PC-3 (cell line): ENCODE results near the gene RAD50. TPM values are rescaled to one million over a fixed set of nuclear protein-coding genes. Genes with fewer than 3 reads are reported as not detected.

Experiments used
- ATAC-seq: fragments of 200-7000 bp; cut with Tn5 transposase; 2 replicates; pipeline ENCODE4 v1.9.1; 2020; ENCODE audit warnings: mild to moderate bottlenecking, moderate library complexity
- BruUV-seq: library from RNA; stranded (reverse); fragments of 400-500 nt; replicated peaks from 2 replicates; lab custom pipeline; 2021; lab: Mats Ljungman, UMichigan
- CTCF ChIA-PET: fragments of 300-600 bp; sonication (Branson Sonifier 250); formaldehyde crosslinking; loops from one replicate; lab custom pipeline; 2022; ENCODE audit warnings: antibody characterized with exemption; lab: Charles Lee
- POLR2A ChIA-PET: fragments of 300-600 bp; sonication (Branson Sonifier 250); formaldehyde crosslinking; loops from one replicate; lab custom pipeline; 2022; ENCODE audit warnings: antibody characterized with exemption; ENCODE audit not compliant: unreplicated experiment; lab: Charles Lee
- DNase-seq: peaks from one replicate; pipeline ENCODE4 v3.0.0-alpha.2; 2015
- H2AFZ ChIP-seq: fragments of 300-600 bp; sonication (generic); 2 replicates; pipeline ENCODE4 v1.6.0; 2016; ENCODE audit warnings: antibody characterized with exemption, low read length
- H3F3A ChIP-seq: fragments of 300-600 bp; sonication (generic); one replicate; pipeline ENCODE4 v1.6.0; 2017; ENCODE audit warnings: antibody characterized with exemption, low read length, control low read depth, mild to moderate bottlenecking; ENCODE audit not compliant: unreplicated experiment
- H3K27ac ChIP-seq: fragments of 300-600 bp; sonication (generic); 2 replicates; pipeline ENCODE4 v1.5.1; 2016; ENCODE audit warnings: mild to moderate bottlenecking, low read length
- H3K27me3 ChIP-seq: fragments of 300-600 bp; sonication (generic); 2 replicates; pipeline ENCODE4 v1.6.1; 2016; ENCODE audit warnings: low read length, mixed read lengths
- H3K36me3 ChIP-seq: fragments of 300-600 bp; sonication (generic); 2 replicates; pipeline ENCODE4 v1.6.1; 2016; ENCODE audit warnings: low read depth, mixed run types, low read length, mixed read lengths
- H3K4me1 ChIP-seq: fragments of 300-600 bp; sonication (generic); 2 replicates; pipeline ENCODE4 v1.5.1; 2016; ENCODE audit warnings: low read length; ENCODE audit not compliant: insufficient read depth
- H3K4me2 ChIP-seq: fragments of 300-600 bp; sonication (generic); 2 replicates; pipeline ENCODE4 v1.6.0; 2016; ENCODE audit warnings: low read length
- H3K4me3 ChIP-seq: fragments of 300-600 bp; sonication (generic); 2 replicates; pipeline ENCODE4 v1.5.1; 2016; ENCODE audit warnings: mild to moderate bottlenecking, low read length, mixed read lengths
- H3K79me2 ChIP-seq: fragments of 300-600 bp; sonication (generic); 2 replicates; pipeline ENCODE4 v1.6.1; 2017; ENCODE audit warnings: low read length, mixed read lengths
- H3K9ac ChIP-seq: fragments of 300-600 bp; sonication (generic); 2 replicates; pipeline ENCODE4 v1.6.0; 2016; ENCODE audit warnings: mild to moderate bottlenecking, low read length
- H3K9me2 ChIP-seq: fragments of 300-600 bp; sonication (generic); replicated peaks from 2 replicates; pipeline ENCODE4 v1.6.1; 2016; ENCODE audit warnings: mixed run types, low read length, mixed read lengths
- H3K9me3 ChIP-seq: fragments of 300-600 bp; sonication (generic); 2 replicates; pipeline ENCODE4 v1.6.1; 2016; ENCODE audit warnings: low read length, mixed read lengths
- H4K20me1 ChIP-seq: fragments of 300-600 bp; sonication (generic); 2 replicates; pipeline ENCODE4 v1.6.1; 2016; ENCODE audit warnings: low read length, mixed read lengths
- CTCF ChIP-seq: fragments of 300-600 bp; sonication (generic); conservative IDR thresholded peaks from 2 replicates; pipeline ENCODE4 v1.5.1; 2017; ENCODE audit warnings: antibody characterized with exemption, low read depth, mild to moderate bottlenecking, low read length
- EZH2 ChIP-seq: fragments of 300-600 bp; sonication (generic); IDR thresholded peaks from one replicate; pipeline ENCODE4 v1.6.1; 2017; ENCODE audit warnings: antibody characterized with exemption, mild to moderate bottlenecking, low read length; ENCODE audit not compliant: unreplicated experiment
- EZH2phosphoT487 ChIP-seq: fragments of 300-600 bp; sonication (generic); IDR thresholded peaks from 2 replicates; pipeline ENCODE4 v1.6.1; 2018; ENCODE audit warnings: mild to moderate bottlenecking, antibody characterized with exemption, low read length, borderline replicate concordance
- intact Hi-C: fragments of 100-400 bp; cut with micrococcal nuclease; formaldehyde crosslinking; loops from 2 replicates; pipeline ENCODE4 v1.9.0; 2023
- total RNA-seq: library from RNA; depleted of rRNA; stranded (reverse); fragments of >200 nt; gene quantifications from 2 replicates; pipeline ENCODE4 v1.2.3, GENCODE V29; 2014

Gene RAD50
- total RNA-seq, 1 experiment from 2014 or later = 6.7 TPM

- Histone ChIP-seq H3K4me1 (peaks cover 3% of the 10 kb centered on the region), H3K36me3 (no peaks in the 10 kb centered on the region), H3F3A (no peaks in the 10 kb centered on the region), H3K9ac (no peak overlapping the region), H3K9me2 (no peaks in the 10 kb centered on the region), H3K79me2 (no peaks in the 10 kb centered on the region), H3K27ac (no peak overlapping the region), H3K27me3 (no peaks in the 10 kb centered on the region), H3K4me3 (no peak overlapping the region), H2AFZ (no peak overlapping the region), H3K4me2 (no peak overlapping the region), H4K20me1 (no peaks in the 10 kb centered on the region), H3K9me3 (no peaks in the 10 kb centered on the region)
- DNase-seq = no peak
- TF ChIP-seq EZH2phosphoT487 (no peak), CTCF (no peak), EZH2 (no peak)
- CTCF ChIA-PET = no interaction called here
- POLR2A ChIA-PET = no interaction called here
- BruUV-seq = no TSS peak
- intact Hi-C loops = no loop called here
- no peak for ATAC-seq
These were observed 112.1 kb downstream of the RAD50 start for GRCh38 chr5:132668706-132669454.

DNA sequence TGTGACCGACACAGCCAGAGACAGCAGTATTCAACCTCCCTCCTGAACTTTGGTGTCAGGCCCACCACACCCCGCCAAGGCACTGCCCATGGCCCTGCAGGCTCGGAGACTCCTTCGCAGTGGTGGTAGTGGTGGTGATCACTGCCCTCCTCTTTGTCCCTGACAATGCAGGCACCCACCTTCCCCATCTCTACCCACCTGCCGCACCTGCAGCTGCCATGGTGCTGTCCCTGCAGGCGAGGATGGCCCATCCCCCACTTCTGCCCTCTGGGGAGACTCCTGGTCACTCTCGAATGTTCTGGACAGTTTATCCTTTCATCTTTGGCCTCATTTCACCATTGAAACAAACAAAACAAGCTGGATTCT, 112.7 kb downstream of the RAD50 start:
- POLR2A ChIA-PET = no interaction called here
- ATAC-seq = no peak
- intact Hi-C loops = no loop called here

More for the DNA sequence above, 112.7 kb downstream of the RAD50 start:
- no peak overlapping the region for H3K4me2 ChIP-seq
- H3K4me3 ChIP-seq = no peak overlapping the region
- H3K36me3 ChIP-seq = no peaks in the 10 kb centered on the region
- no peak overlapping the region for H3K27ac ChIP-seq
- H3K79me2 ChIP-seq = no peaks in the 10 kb centered on the region
- no TSS peak for BruUV-seq
- no peak overlapping the region for H3K9ac ChIP-seq
- peaks cover 8% of the 10 kb centered on the region for H3K4me1 ChIP-seq
- no peaks in the 10 kb centered on the region for H3K27me3 ChIP-seq
- DNase-seq = no peak
- no peak for TF ChIP-seq CTCF
- no peak for TF ChIP-seq EZH2
- no peak for TF ChIP-seq EZH2phosphoT487
- CTCF ChIA-PET = no interaction called here
- no peak overlapping the region for H2AFZ ChIP-seq
- H3F3A ChIP-seq = no peaks in the 10 kb centered on the region
- H3K9me3 ChIP-seq = no peaks in the 10 kb centered on the region
- H3K9me2 ChIP-seq = no peaks in the 10 kb centered on the region
- no peaks in the 10 kb centered on the region for H4K20me1 ChIP-seq
